BLaER1 treated with 17β-estradiol and CSF1 and Interleukin-3, amounts not matched to agents 10 nM and 100 nM (cell line): ENCODE data around the gene ZNF292.

Experiments
- H3K27ac ChIP-seq, 11 experiments: shearing (Covaris generic); formaldehyde crosslinking; 2 replicates each; pipeline ENCODE4 v1.8.1; 2022
- H3K27me3 ChIP-seq, 11 experiments: shearing (Covaris generic); formaldehyde crosslinking; 2 replicates each; pipeline ENCODE4 v1.8.1; 2022
- H3K36me3 ChIP-seq, 11 experiments: shearing (Covaris generic); formaldehyde crosslinking; 2 replicates each; pipeline ENCODE4 v1.8.1; 2022
- H3K4me1 ChIP-seq, 10 experiments: shearing (Covaris generic); formaldehyde crosslinking; 2 replicates each; pipeline ENCODE4 v1.8.1; 2022
- H3K4me2 ChIP-seq, 11 experiments: shearing (Covaris generic); formaldehyde crosslinking; 2 replicates each; pipeline ENCODE4 v1.8.1; 2022
- H3K4me3 ChIP-seq, 10 experiments: shearing (Covaris generic); formaldehyde crosslinking; 2 replicates each; pipeline ENCODE4 v1.8.1; 2022
- H3K9ac ChIP-seq, 11 experiments: shearing (Covaris generic); formaldehyde crosslinking; 2 replicates each; pipeline ENCODE4 v1.8.1; 2022
- H3K9me3 ChIP-seq, 11 experiments: shearing (Covaris generic); formaldehyde crosslinking; replicated peaks in 1 of 11; 2 replicates each; pipeline ENCODE4 v1.8.1; 2022
- H4K20me1 ChIP-seq, 11 experiments: shearing (Covaris generic); formaldehyde crosslinking; 2 replicates each; pipeline ENCODE4 v1.8.1; 2022
- Cebpa-rat ChIP-seq, 11 experiments: shearing (Covaris generic); IDR thresholded peaks; 2 replicates each; pipeline ENCODE4 v1.8.1; 2022

The ZNF292 gene

GRCh38 chr6:87241304-87241703 lies 85.9 kb downstream of the ZNF292 start:
- Histone ChIP-seq H3K4me1 (peaks cover 0 to 24% (median 13%) of the 10 kb centered on the region in 10 experiments; a peak in 11 of 20 replicates), H3K9me3 (peaks cover 0 to 45% (median 27%) of the 10 kb centered on the region in 11 experiments; a peak in 19 of 22 replicates), H3K4me2 (no peak overlapping the region), H3K27ac (no peak overlapping the region), H4K20me1 (peaks cover 0 to 5% (median 0%) of the 10 kb centered on the region in 11 experiments; a peak in 1 of 22 replicates), H3K27me3 (no peaks in the 10 kb centered on the region), H3K4me3 (no peak overlapping the region), H3K9ac (no peak overlapping the region), H3K36me3 (peaks cover 4 to 39% (median 30%) of the 10 kb centered on the region in 11 experiments)
- TF ChIP-seq Cebpa-rat (IDR thresholded peaks at IDR 0.05) = no peak

- no peak overlapping the region for H3K4me3 ChIP-seq
- H3K4me2 ChIP-seq = peak overlapping the region in 2 of 11 experiments; percentile 11 to 29; a peak in 3 of 22 replicates
- peak overlapping the region in 2 of 11 experiments; percentile 22 to 69; a peak in 2 of 22 replicates for H3K27ac ChIP-seq
- TF ChIP-seq Cebpa-rat (IDR thresholded peaks at IDR 0.05) = no peak
- H3K27me3 ChIP-seq = no peaks in the 10 kb centered on the region
- H3K9me3 ChIP-seq = peaks cover 0 to 42% (median 22%) of the 10 kb centered on the region in 11 experiments; a peak in 19 of 22 replicates
- H3K4me1 ChIP-seq = peaks cover 0 to 24% (median 13%) of the 10 kb centered on the region in 10 experiments; a peak in 11 of 20 replicates
- H3K9ac ChIP-seq = no peak overlapping the region
- H4K20me1 ChIP-seq = peaks cover 0 to 5% (median 0%) of the 10 kb centered on the region in 11 experiments; a peak in 1 of 22 replicates
- peaks cover 11 to 41% (median 32%) of the 10 kb centered on the region in 11 experiments for H3K36me3 ChIP-seq
These were observed 86.9 kb downstream of the ZNF292 start for GRCh38 chr6:87242311-87242710.

GRCh38 chr6:87243812-87244211 lies 88.4 kb downstream of the ZNF292 start:
- no peak for TF ChIP-seq Cebpa-rat (IDR thresholded peaks at IDR 0.05)
- peaks cover 0 to 5% (median 0%) of the 10 kb centered on the region in 11 experiments; a peak in 1 of 22 replicates for H4K20me1 ChIP-seq
- peaks cover 15 to 43% (median 33%) of the 10 kb centered on the region in 11 experiments for H3K36me3 ChIP-seq

GRCh38 chr6:87244380-87244779 lies 89.0 kb downstream of the ZNF292 start:
- peaks cover 0 to 26% (median 6%) of the 10 kb centered on the region in 11 experiments; a peak in 11 of 22 replicates for H3K9me3 ChIP-seq
- peak overlapping the region in 2 of 10 experiments; percentile 45; a peak in 3 of 20 replicates for H3K4me3 ChIP-seq
- peaks cover 0 to 24% (median 13%) of the 10 kb centered on the region in 10 experiments; a peak in 11 of 20 replicates for H3K4me1 ChIP-seq
- H3K27me3 ChIP-seq = no peaks in the 10 kb centered on the region
- H3K27ac ChIP-seq = peak overlapping the region in 7 of 11 experiments; percentile 11 to 69 (median 45); a peak in 10 of 22 replicates
- peak overlapping the region in 2 of 11 experiments; percentile 46 to 50; a peak in 2 of 22 replicates for H3K9ac ChIP-seq
- peak overlapping the region in 7 of 11 experiments; percentile 37 to 68 (median 59); a peak in 12 of 22 replicates for H3K4me2 ChIP-seq
- H3K36me3 ChIP-seq = peaks cover 20 to 49% (median 38%) of the 10 kb centered on the region in 11 experiments
- peaks cover 0 to 5% (median 0%) of the 10 kb centered on the region in 11 experiments; a peak in 1 of 22 replicates for H4K20me1 ChIP-seq
- no peak for TF ChIP-seq Cebpa-rat (IDR thresholded peaks at IDR 0.05)

More at GRCh38 chr6:87243812-87244211, 88.4 kb downstream of the ZNF292 start:
- H3K9me3 ChIP-seq = peaks cover 0 to 31% (median 11%) of the 10 kb centered on the region in 11 experiments; a peak in 13 of 22 replicates
- H3K4me1 ChIP-seq = peaks cover 0 to 24% (median 13%) of the 10 kb centered on the region in 10 experiments; a peak in 11 of 20 replicates
- H3K9ac ChIP-seq = peak overlapping the region in 2 of 11 experiments; percentile 46 to 50; a peak in 2 of 22 replicates
- H3K27me3 ChIP-seq = no peaks in the 10 kb centered on the region
- peak overlapping the region in 2 of 10 experiments; percentile 45; a peak in 4 of 20 replicates for H3K4me3 ChIP-seq
- H3K4me2 ChIP-seq = peak overlapping the region in 7 of 11 experiments; percentile 37 to 68 (median 59); a peak in 15 of 22 replicates
- H3K27ac ChIP-seq = peak overlapping the region in 7 of 11 experiments; percentile 11 to 69 (median 49); a peak in 12 of 22 replicates

GRCh38 chr6:87250019-87250418 lies 94.7 kb downstream of the ZNF292 start:
- H3K36me3 ChIP-seq = peaks cover 33 to 81% (median 61%) of the 10 kb centered on the region in 11 experiments

GRCh38 chr6:87251225-87251624 lies 95.9 kb downstream of the ZNF292 start:
- H3K27ac ChIP-seq = no peak overlapping the region
- peaks cover 41 to 87% (median 70%) of the 10 kb centered on the region in 11 experiments for H3K36me3 ChIP-seq
- H4K20me1 ChIP-seq = peaks cover 0 to 9% (median 0%) of the 10 kb centered on the region in 11 experiments; a peak in 1 of 22 replicates

More at GRCh38 chr6:87250019-87250418, 94.7 kb downstream of the ZNF292 start:
- H3K4me1 ChIP-seq = peaks cover 0 to 5% (median 1%) of the 10 kb centered on the region in 10 experiments; a peak in 8 of 20 replicates
- H3K4me2 ChIP-seq = no peak overlapping the region
- peaks cover 0 to 9% (median 0%) of the 10 kb centered on the region in 11 experiments; a peak in 1 of 22 replicates for H4K20me1 ChIP-seq
- no peak overlapping the region for H3K4me3 ChIP-seq
- no peak overlapping the region for H3K9ac ChIP-seq
- H3K9me3 ChIP-seq = peaks cover 0 to 6% (median 0%) of the 10 kb centered on the region in 11 experiments; a peak in 2 of 22 replicates
- H3K27me3 ChIP-seq = no peaks in the 10 kb centered on the region
- H3K27ac ChIP-seq = no peak overlapping the region
- TF ChIP-seq Cebpa-rat (IDR thresholded peaks at IDR 0.05) = no peak

GRCh38 chr6:87251725-87252124 lies 96.4 kb downstream of the ZNF292 start:
- Histone ChIP-seq H3K27ac (no peak overlapping the region), H3K9me3 (peaks cover 0 to 9% (median 0%) of the 10 kb centered on the region in 11 experiments; a peak in 2 of 22 replicates), H3K27me3 (no peaks in the 10 kb centered on the region), H3K36me3 (peaks cover 41 to 87% (median 70%) of the 10 kb centered on the region in 11 experiments), H3K4me1 (no peaks in the 10 kb centered on the region), H3K4me2 (no peak overlapping the region), H4K20me1 (peaks cover 0 to 9% (median 0%) of the 10 kb centered on the region in 11 experiments; a peak in 1 of 22 replicates), H3K4me3 (no peak overlapping the region), H3K9ac (no peak overlapping the region)
- no peak for TF ChIP-seq Cebpa-rat (IDR thresholded peaks at IDR 0.05)

More at GRCh38 chr6:87251225-87251624, 95.9 kb downstream of the ZNF292 start:
- Histone ChIP-seq H3K4me1 (no peaks in the 10 kb centered on the region), H3K27me3 (no peaks in the 10 kb centered on the region), H3K4me3 (no peak overlapping the region), H3K9ac (no peak overlapping the region), H3K9me3 (peaks cover 0 to 5% (median 0%) of the 10 kb centered on the region in 11 experiments; a peak in 3 of 22 replicates), H3K4me2 (no peak overlapping the region)
- no peak for TF ChIP-seq Cebpa-rat (IDR thresholded peaks at IDR 0.05)

- H3K4me2 ChIP-seq = no peak overlapping the region
- peaks cover 42 to 88% (median 74%) of the 10 kb centered on the region in 11 experiments for H3K36me3 ChIP-seq
- H3K4me3 ChIP-seq = no peak overlapping the region
These were observed 101.7 kb downstream of the ZNF292 start for GRCh38 chr6:87257046-87257445.

GRCh38 chr6:87257565-87257964 lies 102.2 kb downstream of the ZNF292 start:
- Histone ChIP-seq H3K9me3 (peaks cover 0 to 20% (median 0%) of the 10 kb centered on the region in 11 experiments; a peak in 4 of 22 replicates), H3K4me1 (no peaks in the 10 kb centered on the region), H3K27me3 (no peaks in the 10 kb centered on the region), H4K20me1 (no peaks in the 10 kb centered on the region), H3K36me3 (peaks cover 42 to 82% (median 73%) of the 10 kb centered on the region in 11 experiments), H3K4me3 (no peak overlapping the region), H3K4me2 (no peak overlapping the region), H3K9ac (no peak overlapping the region), H3K27ac (no peak overlapping the region)
- TF ChIP-seq Cebpa-rat (IDR thresholded peaks at IDR 0.05) = no peak

More at GRCh38 chr6:87257046-87257445, 101.7 kb downstream of the ZNF292 start:
- H4K20me1 ChIP-seq = no peaks in the 10 kb centered on the region
- no peak overlapping the region for H3K27ac ChIP-seq
- TF ChIP-seq Cebpa-rat (IDR thresholded peaks at IDR 0.05) = no peak
- H3K9me3 ChIP-seq = peaks cover 0 to 20% (median 0%) of the 10 kb centered on the region in 11 experiments; a peak in 4 of 22 replicates
- H3K9ac ChIP-seq = no peak overlapping the region
- no peaks in the 10 kb centered on the region for H3K27me3 ChIP-seq
- no peaks in the 10 kb centered on the region for H3K4me1 ChIP-seq
